Colonic mucosa (tissue), 4 donors: Measurements from ENCODE around the gene IFFO2. TPM values are rescaled to one million over a fixed set of nuclear protein-coding genes. Genes with fewer than 3 reads are reported as not detected.
"Not testable (repeated sequence)": the region's sequence is repeated elsewhere in the genome, so short reads cannot be mapped to it uniquely, and the experiment has no call there.

Source experiments
- DNase-seq: peaks from one replicate; pipeline ENCODE4 v3.0.0-alpha.2; 2020
- H3K27ac ChIP-seq: fragments of 200-600 bp; one replicate; pipeline ENCODE4 v1.8.0; 2021
- H3K27me3 ChIP-seq: fragments of 200-600 bp; one replicate; pipeline ENCODE4 v1.8.0; 2021
- H3K36me3 ChIP-seq: fragments of 200-600 bp; one replicate; pipeline ENCODE4 v1.8.0; 2021
- H3K4me1 ChIP-seq: fragments of 200-600 bp; one replicate; pipeline ENCODE4 v1.8.0; 2021; ENCODE audit warnings: mild to moderate bottlenecking
- H3K4me3 ChIP-seq: fragments of 200-600 bp; one replicate; pipeline ENCODE4 v1.8.0; 2021
- H3K9ac ChIP-seq, 2 donors: one replicate each; pipeline ENCODE4 v1.7.0; 2013; ENCODE audit warnings: control low read depth in 2 of 2, low read depth in 2 of 2, low read length in 2 of 2
- H3K9me3 ChIP-seq: fragments of 200-600 bp; one replicate; pipeline ENCODE4 v1.8.0; 2021
- CTCF ChIP-seq: fragments of 200-600 bp; IDR thresholded peaks from one replicate; pipeline ENCODE4 v1.8.0; 2022; ENCODE audit warnings: antibody characterized with exemption, mild to moderate bottlenecking
- intact Hi-C: fragments of 100-400 bp; cut with DNase I; formaldehyde crosslinking; loops from one replicate; pipeline ENCODE4 v1.14.1; 2022
- total RNA-seq, 2 donors: library from RNA; stranded (reverse); fragmentation: NEBNext Ultra II Directional in 1 of 2; extraction: Animal tissue kit (Norgen Biotek cat#: 25700) in 1 of 2; gene quantifications; one replicate each; pipeline ENCODE4 v1.2.1, GENCODE V29; 2021
- donor health status: healthy.
- donor health status: DM: no; HTN: no; CAD: no.
- donor health status: DM: no; HTN: no; CAD: no.

Gene IFFO2
- total RNA-seq, 2 donors from 2014 or later: 5.6 to 14.0 TPM

DNA sequence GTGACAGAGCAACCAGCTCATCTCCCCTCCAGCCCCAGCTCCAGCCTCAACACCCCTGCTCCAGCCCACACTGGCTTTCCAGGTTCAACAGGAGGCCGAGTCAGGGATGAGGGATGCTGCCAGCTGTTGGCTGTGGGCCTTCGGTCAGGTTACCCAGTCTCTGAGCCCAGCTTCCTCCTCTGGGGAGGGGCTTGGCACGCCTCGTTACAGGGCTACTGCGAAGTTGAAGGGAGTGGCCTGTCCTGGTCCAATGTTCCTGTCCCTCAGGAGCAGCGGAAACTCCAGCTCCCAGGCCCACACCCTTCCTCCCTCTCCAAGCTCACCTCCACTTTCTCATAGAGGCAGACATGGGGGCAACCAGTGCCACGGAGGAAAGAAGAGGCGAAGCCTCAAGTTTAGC is 81.9 kb downstream of the IFFO2 start:
- H3K4me3 ChIP-seq: no peak overlapping the region
- no peak overlapping the region for H3K27ac ChIP-seq
- no peaks in the 10 kb centered on the region for H3K9me3 ChIP-seq
- H3K27me3 ChIP-seq: no peaks in the 10 kb centered on the region
- H3K36me3 ChIP-seq: no peaks in the 10 kb centered on the region
- H3K4me1 ChIP-seq: peaks cover 5% of the 10 kb centered on the region
- no peak for TF ChIP-seq CTCF
- DNase-seq: peak; percentile 41
- no peak overlapping the region for H3K9ac ChIP-seq
- intact Hi-C loops: no loop called here

GRCh38 chr1:18874036-18874435 is 82.4 kb downstream of the IFFO2 start:
- Histone ChIP-seq H3K36me3 (no peaks in the 10 kb centered on the region), H3K27ac (no peak overlapping the region), H3K9ac (no peak overlapping the region), H3K9me3 (no peaks in the 10 kb centered on the region), H3K27me3 (no peaks in the 10 kb centered on the region), H3K4me1 (peaks cover 5% of the 10 kb centered on the region), H3K4me3 (no peak overlapping the region)
- no peak for TF ChIP-seq CTCF
- DNase-seq: no peak
- intact Hi-C loops: no loop called here

- Histone ChIP-seq H3K4me3 (no peak overlapping the region), H3K9me3 (no peaks in the 10 kb centered on the region), H3K27me3 (no peaks in the 10 kb centered on the region), H3K4me1 (peaks cover 5% of the 10 kb centered on the region), H3K36me3 (no peaks in the 10 kb centered on the region), H3K9ac (no peak overlapping the region), H3K27ac (no peak overlapping the region)
- no peak for DNase-seq
- intact Hi-C loops: no loop called here
- TF ChIP-seq CTCF: no peak
Measured at GRCh38 chr1:18872071-18872611, 84.3 kb downstream of the IFFO2 start.

GRCh38 chr1:18871401-18872070 is 84.9 kb downstream of the IFFO2 start:
- DNase-seq: no peak
- Histone ChIP-seq H3K27ac (no peak overlapping the region), H3K36me3 (no peaks in the 10 kb centered on the region), H3K4me1 (peaks cover 5% of the 10 kb centered on the region), H3K27me3 (no peaks in the 10 kb centered on the region), H3K9me3 (no peaks in the 10 kb centered on the region), H3K4me3 (no peak overlapping the region), H3K9ac (no peak overlapping the region)
- TF ChIP-seq CTCF: no peak
- intact Hi-C loops: no loop called here

GRCh38 chr1:18870957-18871356 is 85.5 kb downstream of the IFFO2 start:
- no peaks in the 10 kb centered on the region for H3K9me3 ChIP-seq
- no peaks in the 10 kb centered on the region for H3K27me3 ChIP-seq
- TF ChIP-seq CTCF: no peak
- peaks cover 5% of the 10 kb centered on the region for H3K4me1 ChIP-seq
- H3K4me3 ChIP-seq: no peak overlapping the region
- intact Hi-C loops: no loop called here
- no peak overlapping the region for H3K9ac ChIP-seq
- H3K36me3 ChIP-seq: no peaks in the 10 kb centered on the region
- H3K27ac ChIP-seq: no peak overlapping the region
- DNase-seq: no peak

- H3K9ac ChIP-seq, intact Hi-C loops, H3K27me3 ChIP-seq, H3K4me3 ChIP-seq, DNase-seq, H3K27ac ChIP-seq, H3K9me3 ChIP-seq, H3K36me3 ChIP-seq, H3K4me1 ChIP-seq: not testable (repeated sequence)
Measured at GRCh38 chr1:18870595-18870865, 85.9 kb downstream of the IFFO2 start.
